HCT116 (cell line): ENCODE measurements around the gene GALNT2. TPM values are rescaled to one million over a fixed set of nuclear protein-coding genes. Genes with fewer than 3 reads are reported as not detected.

Source experiments
- ATAC-seq: fragments of 200-7000 bp; cut with Tn5 transposase; 2 replicates; pipeline ENCODE4 v1.9.1; 2020; ENCODE audit warnings: mild to moderate bottlenecking, moderate library complexity
- BruUV-seq: library from RNA; stranded (reverse); fragments of 400-500 nt; replicated peaks from 2 replicates; lab custom pipeline; 2021; lab: Mats Ljungman, UMichigan
- CTCF ChIA-PET: fragments of 300-600 bp; sonication (Branson Sonifier 250); formaldehyde crosslinking; loops from one replicate; lab custom pipeline; 2021; ENCODE audit warnings: antibody characterized with exemption; lab: Charles Lee
- POLR2A ChIA-PET: fragments of 300-600, 350-600 bp; sonication (Branson Sonifier 250); formaldehyde crosslinking; loops from one replicate; lab custom pipeline; 2021; ENCODE audit warnings: antibody characterized with exemption; lab: Charles Lee
- RAD21 ChIA-PET, 2 experiments: fragments of 300-600 bp; sonication (Branson Sonifier 250); formaldehyde crosslinking; loops; one replicate each; lab custom pipeline; 2023; ENCODE audit warnings: low total read pairs in 2 of 2; ENCODE audit not compliant: uncharacterized antibody in 2 of 2, unreplicated experiment in 2 of 2, low non-redundant PET in 1 of 2; lab: Charles Lee
- DNase-seq: peaks from one replicate; pipeline ENCODE4 v3.0.0-alpha.2; 2010; ENCODE audit warnings: low read depth, low spot score
- H2AFZ ChIP-seq: fragments of 200-600 bp; shearing (Covaris generic), sonication (generic); 2 replicates; pipeline ENCODE4 v1.6.1; 2017; ENCODE audit warnings: low read depth, mixed run types, mixed read lengths, antibody characterized with exemption, low read length; ENCODE audit not compliant: poor library complexity, severe bottlenecking
- H3K27ac ChIP-seq: 2 replicates; pipeline ENCODE4 v1.5.1; 2012; ENCODE audit warnings: low read depth, low read length
- H3K27me3 ChIP-seq: fragments of 200-600 bp; sonication (generic); 2 replicates; pipeline ENCODE4 v1.6.1; 2016; ENCODE audit warnings: mixed run types, low read length, mixed read lengths; ENCODE audit not compliant: insufficient read depth
- H3K36me3 ChIP-seq, 2 experiments: fragments of 200-500 bp in 1 of 2; fragments of 200-600 bp in 1 of 2; sonication (Bioruptor generic) in 1 of 2; sonication (generic) in 1 of 2; 2 replicates each; pipeline versions ENCODE4 v1.5.1 to v1.6.1; 2014 to 2016; ENCODE audit warnings: low read length in 2 of 2, inconsistent platforms in 1 of 2, mixed read lengths in 1 of 2, mixed run types in 1 of 2; ENCODE audit not compliant: insufficient read depth in 2 of 2, control insufficient read depth in 1 of 2
- H3K4me1 ChIP-seq, 2 experiments: fragments of 200-600 bp in 1 of 2; sonication (generic) in 1 of 2; 2 replicates each; pipeline versions ENCODE4 v1.5.1 to v1.6.1; 2012 to 2017; ENCODE audit warnings: low read length in 2 of 2, inconsistent platforms in 1 of 2, mild to moderate bottlenecking in 1 of 2, mixed read lengths in 1 of 2, mixed run types in 1 of 2, moderate library complexity in 1 of 2; ENCODE audit not compliant: insufficient read depth in 2 of 2, control insufficient read depth in 1 of 2
- H3K4me2 ChIP-seq: fragments of 200-600 bp; sonication (generic); 2 replicates; pipeline ENCODE4 v1.6.1; 2017; ENCODE audit warnings: mixed run types, low read length, mixed read lengths
- H3K4me3 ChIP-seq, 2 experiments: fragments of 200-600 bp in 1 of 2; sonication (generic) in 1 of 2; replicated peaks in 1 of 2; 2 replicates each; pipeline ENCODE4 v1.5.1; 2011 to 2016; ENCODE audit warnings: low read length in 2 of 2, control low read depth in 1 of 2, low read depth in 1 of 2, mild to moderate bottlenecking in 1 of 2, mixed read lengths in 1 of 2, mixed run types in 1 of 2
- H3K79me2 ChIP-seq: fragments of 200-600 bp; sonication (generic); 2 replicates; pipeline ENCODE4 v1.6.1; 2017; ENCODE audit warnings: mild to moderate bottlenecking, mixed run types, low read length, moderate library complexity, mixed read lengths; ENCODE audit not compliant: insufficient read depth
- H3K9ac ChIP-seq: fragments of 200-600 bp; sonication (generic); 2 replicates; pipeline ENCODE4 v1.6.1; 2016; ENCODE audit warnings: low read length, mixed read lengths
- H3K9me2 ChIP-seq: fragments of 200-600 bp; sonication (generic), shearing (Covaris generic); 2 replicates; pipeline ENCODE4 v1.6.1; 2017; ENCODE audit warnings: mixed run types, mild to moderate bottlenecking, moderate library complexity; ENCODE audit not compliant: insufficient read depth
- H3K9me3 ChIP-seq, 2 experiments: fragments of 200-500 bp in 1 of 2; fragments of 200-600 bp in 1 of 2; sonication (Bioruptor generic) in 1 of 2; sonication (generic) in 1 of 2; 2 replicates each; pipeline ENCODE4 v1.6.1; 2014 to 2017; ENCODE audit warnings: low read length in 2 of 2, mixed read lengths in 2 of 2, inconsistent platforms in 1 of 2, low read depth in 1 of 2, mild to moderate bottlenecking in 1 of 2, mixed run types in 1 of 2, moderate library complexity in 1 of 2; ENCODE audit not compliant: control insufficient read depth in 1 of 2, insufficient read depth in 1 of 2
- H4K20me1 ChIP-seq: fragments of 200-600 bp; sonication (generic), shearing (Covaris generic); 2 replicates; pipeline ENCODE4 v1.6.1; 2017; ENCODE audit warnings: mixed run types, mild to moderate bottlenecking, moderate library complexity; ENCODE audit not compliant: insufficient read depth
- CBX3 ChIP-seq: IDR thresholded peaks from 2 replicates; pipeline ENCODE4 v1.6.1; 2012; ENCODE audit warnings: low read depth
- CEBPB ChIP-seq: IDR thresholded peaks from 2 replicates; pipeline ENCODE4 v1.6.1; 2012; ENCODE audit warnings: low read depth
- EGR1 ChIP-seq: IDR thresholded peaks from 2 replicates; pipeline ENCODE4 v1.6.1; 2012; ENCODE audit warnings: low read depth
- EZH2 ChIP-seq: fragments of 200-600 bp; sonication (generic); IDR thresholded peaks from 2 replicates; pipeline ENCODE4 v1.6.1; 2017; ENCODE audit warnings: antibody characterized with exemption, mixed run types
- FOSL1 ChIP-seq: IDR thresholded peaks from 2 replicates; pipeline ENCODE4 v1.6.1; 2012; ENCODE audit warnings: low read depth
- JUND ChIP-seq: IDR thresholded peaks from 2 replicates; pipeline ENCODE4 v1.6.1; 2012
- POLR2A ChIP-seq: IDR thresholded peaks from 2 replicates; pipeline ENCODE4 v1.7.0; 2011; ENCODE audit warnings: borderline replicate concordance; ENCODE audit not compliant: insufficient read depth, insufficient read length; ENCODE audit errors: extremely low read depth
- POLR2AphosphoS5 ChIP-seq: IDR thresholded peaks from 2 replicates; pipeline ENCODE4 v1.6.1; 2011; ENCODE audit warnings: mild to moderate bottlenecking, low read depth, low read length, moderate library complexity
- RAD21 ChIP-seq: IDR thresholded peaks from 2 replicates; pipeline ENCODE4 v1.6.1; 2012; ENCODE audit warnings: low read depth, mild to moderate bottlenecking
- SIN3A ChIP-seq: IDR thresholded peaks from 2 replicates; pipeline ENCODE4 v1.6.1; 2012; ENCODE audit warnings: low read depth
- SP1 ChIP-seq: IDR thresholded peaks from 2 replicates; pipeline ENCODE4 v1.6.1; 2012; ENCODE audit warnings: low read depth
- SRF ChIP-seq: IDR thresholded peaks from 2 replicates; pipeline ENCODE4 v1.6.1; 2012; ENCODE audit warnings: low read depth
- TCF7L2 ChIP-seq: IDR thresholded peaks from 2 replicates; pipeline ENCODE4 v1.7.0; 2011; ENCODE audit warnings: borderline replicate concordance, inconsistent platforms; ENCODE audit not compliant: insufficient read depth, insufficient read length; ENCODE audit errors: extremely low read depth
- YY1 ChIP-seq: IDR thresholded peaks from 2 replicates; pipeline ENCODE4 v1.6.1; 2011; ENCODE audit warnings: low read length, low read depth, moderate library complexity, mild to moderate bottlenecking; ENCODE audit not compliant: insufficient replicate concordance; ENCODE audit errors: extremely low read depth
- ZFX ChIP-seq: fragments of 450-650 bp; IDR thresholded peaks from 2 replicates; pipeline ENCODE4 v1.6.1; 2017
- ZNF274 ChIP-seq: fragments of 200-500 bp; sonication (Bioruptor generic); IDR thresholded peaks from 2 replicates; pipeline ENCODE4 v1.6.1; 2014; ENCODE audit warnings: mild to moderate bottlenecking, low read depth, low read length, inconsistent platforms
- intact Hi-C: fragments of 100-400 bp; cut with micrococcal nuclease; formaldehyde crosslinking; loops from 2 replicates; pipeline ENCODE4 v1.10.0; 2022
- total RNA-seq: library from RNA; stranded (reverse); gene quantifications from one replicate; pipeline ENCODE4 v1.2.1, GENCODE V29; 2021; ENCODE audit not compliant: unreplicated experiment
- TF ChIP-seq, protein P1 (sequence below): IDR thresholded peaks from 2 replicates; pipeline ENCODE4 v1.6.1; 2012
- TF ChIP-seq, protein P2 (sequence below): IDR thresholded peaks from 2 replicates; pipeline ENCODE4 v1.6.1; 2012
- TF ChIP-seq, protein P3 (sequence below): IDR thresholded peaks from 2 replicates; pipeline ENCODE4 v1.6.1; 2011; ENCODE audit warnings: mild to moderate bottlenecking, low read length, moderate library complexity; ENCODE audit not compliant: insufficient replicate concordance; ENCODE audit errors: extremely low read depth
- TF ChIP-seq, protein P4 (sequence below): IDR thresholded peaks from 2 replicates; pipeline ENCODE4 v1.6.1; 2012; ENCODE audit warnings: low read depth

The GALNT2 gene
- total RNA-seq, 1 experiment from 2014 or later = 40.8 TPM

DNA sequence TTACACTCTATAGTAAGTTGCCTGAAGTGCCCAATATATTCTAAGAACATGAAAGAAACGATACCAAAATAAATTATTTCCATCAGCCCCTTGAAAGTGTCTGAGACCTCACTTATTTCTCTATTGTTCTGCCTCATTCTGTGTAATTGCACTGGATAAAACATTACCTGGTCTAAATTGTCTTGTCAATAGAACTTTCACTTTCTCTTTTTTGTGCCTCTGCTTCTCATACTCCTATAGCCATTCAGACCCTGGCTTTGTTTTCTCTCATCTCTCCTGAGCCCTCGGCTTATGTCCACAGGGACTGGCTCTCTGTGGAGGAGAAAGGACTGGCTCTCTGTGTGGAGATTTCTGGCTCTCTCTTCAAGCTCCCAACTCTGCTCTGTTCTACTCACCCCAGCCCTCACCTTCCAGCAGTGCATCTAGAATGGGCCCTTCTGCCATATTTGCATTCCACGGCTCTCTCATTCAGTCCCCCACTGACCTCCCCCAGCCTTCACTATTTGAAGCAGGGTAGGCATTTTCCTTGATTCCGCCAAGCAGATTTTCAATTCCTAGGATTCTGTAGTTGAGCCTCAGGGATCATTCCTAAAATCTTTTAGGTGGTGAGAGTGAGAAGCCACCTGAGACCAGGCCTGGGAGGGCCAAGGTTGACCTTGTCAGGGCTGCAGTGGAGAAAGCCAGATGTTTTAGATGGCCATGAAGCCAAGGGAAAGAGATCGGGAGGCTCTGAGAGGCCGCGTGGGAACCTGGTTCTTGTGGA, 15.9 kb upstream of the GALNT2 start:
- H3K9ac ChIP-seq = no peak overlapping the region
- no peak overlapping the region for H3K4me3 ChIP-seq
- intact Hi-C loops = no loop called here
- TF ChIP-seq RAD21 = no peak
- TF ChIP-seq ZFX = no peak
- TF ChIP-seq SP1 = no peak
- no peak for TF ChIP-seq CEBPB
- TF ChIP-seq TCF7L2 = no peak
- TF ChIP-seq POLR2A = no peak
- TF ChIP-seq YY1 = no peak
- no peak for TF ChIP-seq EGR1
- TF ChIP-seq EZH2 = no peak
- TF ChIP-seq ZNF274 = no peak
- TF ChIP-seq, protein P1, sequence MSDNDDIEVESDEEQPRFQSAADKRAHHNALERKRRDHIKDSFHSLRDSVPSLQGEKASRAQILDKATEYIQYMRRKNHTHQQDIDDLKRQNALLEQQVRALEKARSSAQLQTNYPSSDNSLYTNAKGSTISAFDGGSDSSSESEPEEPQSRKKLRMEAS = no peak
- TF ChIP-seq, protein P2, sequence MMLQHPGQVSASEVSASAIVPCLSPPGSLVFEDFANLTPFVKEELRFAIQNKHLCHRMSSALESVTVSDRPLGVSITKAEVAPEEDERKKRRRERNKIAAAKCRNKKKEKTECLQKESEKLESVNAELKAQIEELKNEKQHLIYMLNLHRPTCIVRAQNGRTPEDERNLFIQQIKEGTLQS = no peak
- TF ChIP-seq, protein P3, sequence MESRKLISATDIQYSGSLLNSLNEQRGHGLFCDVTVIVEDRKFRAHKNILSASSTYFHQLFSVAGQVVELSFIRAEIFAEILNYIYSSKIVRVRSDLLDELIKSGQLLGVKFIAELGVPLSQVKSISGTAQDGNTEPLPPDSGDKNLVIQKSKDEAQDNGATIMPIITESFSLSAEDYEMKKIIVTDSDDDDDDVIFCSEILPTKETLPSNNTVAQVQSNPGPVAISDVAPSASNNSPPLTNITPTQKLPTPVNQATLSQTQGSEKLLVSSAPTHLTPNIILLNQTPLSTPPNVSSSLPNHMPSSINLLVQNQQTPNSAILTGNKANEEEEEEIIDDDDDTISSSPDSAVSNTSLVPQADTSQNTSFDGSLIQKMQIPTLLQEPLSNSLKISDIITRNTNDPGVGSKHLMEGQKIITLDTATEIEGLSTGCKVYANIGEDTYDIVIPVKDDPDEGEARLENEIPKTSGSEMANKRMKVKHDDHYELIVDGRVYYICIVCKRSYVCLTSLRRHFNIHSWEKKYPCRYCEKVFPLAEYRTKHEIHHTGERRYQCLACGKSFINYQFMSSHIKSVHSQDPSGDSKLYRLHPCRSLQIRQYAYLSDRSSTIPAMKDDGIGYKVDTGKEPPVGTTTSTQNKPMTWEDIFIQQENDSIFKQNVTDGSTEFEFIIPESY = no peak
- no peak for TF ChIP-seq SIN3A
- no peak for TF ChIP-seq CBX3
- TF ChIP-seq JUND = no peak
- TF ChIP-seq, protein P4, sequence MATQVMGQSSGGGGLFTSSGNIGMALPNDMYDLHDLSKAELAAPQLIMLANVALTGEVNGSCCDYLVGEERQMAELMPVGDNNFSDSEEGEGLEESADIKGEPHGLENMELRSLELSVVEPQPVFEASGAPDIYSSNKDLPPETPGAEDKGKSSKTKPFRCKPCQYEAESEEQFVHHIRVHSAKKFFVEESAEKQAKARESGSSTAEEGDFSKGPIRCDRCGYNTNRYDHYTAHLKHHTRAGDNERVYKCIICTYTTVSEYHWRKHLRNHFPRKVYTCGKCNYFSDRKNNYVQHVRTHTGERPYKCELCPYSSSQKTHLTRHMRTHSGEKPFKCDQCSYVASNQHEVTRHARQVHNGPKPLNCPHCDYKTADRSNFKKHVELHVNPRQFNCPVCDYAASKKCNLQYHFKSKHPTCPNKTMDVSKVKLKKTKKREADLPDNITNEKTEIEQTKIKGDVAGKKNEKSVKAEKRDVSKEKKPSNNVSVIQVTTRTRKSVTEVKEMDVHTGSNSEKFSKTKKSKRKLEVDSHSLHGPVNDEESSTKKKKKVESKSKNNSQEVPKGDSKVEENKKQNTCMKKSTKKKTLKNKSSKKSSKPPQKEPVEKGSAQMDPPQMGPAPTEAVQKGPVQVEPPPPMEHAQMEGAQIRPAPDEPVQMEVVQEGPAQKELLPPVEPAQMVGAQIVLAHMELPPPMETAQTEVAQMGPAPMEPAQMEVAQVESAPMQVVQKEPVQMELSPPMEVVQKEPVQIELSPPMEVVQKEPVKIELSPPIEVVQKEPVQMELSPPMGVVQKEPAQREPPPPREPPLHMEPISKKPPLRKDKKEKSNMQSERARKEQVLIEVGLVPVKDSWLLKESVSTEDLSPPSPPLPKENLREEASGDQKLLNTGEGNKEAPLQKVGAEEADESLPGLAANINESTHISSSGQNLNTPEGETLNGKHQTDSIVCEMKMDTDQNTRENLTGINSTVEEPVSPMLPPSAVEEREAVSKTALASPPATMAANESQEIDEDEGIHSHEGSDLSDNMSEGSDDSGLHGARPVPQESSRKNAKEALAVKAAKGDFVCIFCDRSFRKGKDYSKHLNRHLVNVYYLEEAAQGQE = no peak
- no peak for TF ChIP-seq POLR2AphosphoS5
- TF ChIP-seq FOSL1 = no peak
- no peak for TF ChIP-seq SRF
- no peaks in the 10 kb centered on the region for H4K20me1 ChIP-seq
- no peaks in the 10 kb centered on the region for H3K9me3 ChIP-seq
- H3K9me2 ChIP-seq = no peaks in the 10 kb centered on the region
- no peak overlapping the region for H3K27ac ChIP-seq
- no TSS peak for BruUV-seq
- ChIA-PET POLR2A (no interaction called here), CTCF (no interaction called here), RAD21 (no interaction called here)
- DNase-seq (no peak), ATAC-seq (no peak)
- no peaks in the 10 kb centered on the region for H3K36me3 ChIP-seq
- peaks cover 9% of the 10 kb centered on the region for H3K27me3 ChIP-seq
- no peak overlapping the region for H2AFZ ChIP-seq
- no peak overlapping the region for H3K4me2 ChIP-seq
- peaks cover 0 to 8% of the 10 kb centered on the region in 2 experiments; a peak in 2 of 4 replicates for H3K4me1 ChIP-seq
- H3K79me2 ChIP-seq = no peaks in the 10 kb centered on the region
